ENCODE measurements around the gene HLA-DRB1.
"Not testable (repeated sequence)": the region's sequence is repeated elsewhere in the genome, so short reads cannot be mapped to it uniquely, and the experiment has no call there.

Gene HLA-DRB1

DNA sequence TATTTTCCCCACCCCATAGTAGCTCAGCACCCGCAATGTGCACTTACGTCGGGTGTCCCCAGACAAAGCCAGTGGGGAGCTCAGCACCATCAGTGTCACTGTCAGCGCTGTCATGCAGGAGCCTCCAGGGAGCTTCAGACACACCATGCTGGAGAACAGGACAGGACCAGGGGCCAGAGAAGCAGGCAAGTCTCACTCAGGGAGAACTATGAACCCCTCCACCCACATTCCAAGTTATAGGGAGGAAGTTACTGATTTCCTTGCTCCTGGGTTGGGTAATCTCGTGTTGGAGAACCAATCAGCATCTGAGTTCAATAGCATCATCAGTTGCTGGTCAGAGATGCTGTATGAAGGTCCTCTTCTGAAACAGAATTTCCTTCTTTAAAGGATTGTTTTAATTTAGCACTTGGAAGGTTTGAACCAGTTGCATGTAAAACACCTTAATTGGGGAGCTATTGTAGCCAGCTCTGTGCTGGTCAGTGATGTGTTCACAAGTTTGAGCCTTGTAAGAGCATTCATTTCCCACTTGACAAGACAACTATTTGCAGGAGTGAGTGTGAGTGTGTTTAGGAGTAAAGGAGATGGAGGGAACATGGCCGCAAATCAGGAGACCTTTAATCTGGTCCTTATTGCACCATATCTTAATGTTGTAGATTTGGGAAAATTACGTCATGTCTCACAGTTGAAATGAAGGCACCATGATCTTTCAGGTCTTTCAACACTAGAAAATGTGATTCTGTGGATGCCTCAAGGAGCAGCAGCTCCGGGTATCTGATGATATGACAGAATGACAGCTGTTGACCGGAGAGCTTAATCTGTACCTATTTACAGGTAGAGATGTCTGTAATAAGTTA, at the start of gene HLA-DRB1:
HLA-DRB1 (minus strand) TSS at position 253 of the 854 bp plus-strand sequence; CDS start at position 147, 106 bp downstream.
- H3K36me3 ChIP-seq (ENCODE audit: insufficient read depth, low read length) = no peaks in the 10 kb centered on the region
- no peak within 1 kb of the TSS for H3K9ac ChIP-seq (ENCODE audit: low read depth, low read length)
- H3K9me3 ChIP-seq (ENCODE audit: control insufficient read depth, insufficient read depth, low read length) = no peaks in the 10 kb centered on the region
- H3K4me1 ChIP-seq (ENCODE audit: insufficient read depth, low read length) = no peaks in the 10 kb centered on the region

DNA sequence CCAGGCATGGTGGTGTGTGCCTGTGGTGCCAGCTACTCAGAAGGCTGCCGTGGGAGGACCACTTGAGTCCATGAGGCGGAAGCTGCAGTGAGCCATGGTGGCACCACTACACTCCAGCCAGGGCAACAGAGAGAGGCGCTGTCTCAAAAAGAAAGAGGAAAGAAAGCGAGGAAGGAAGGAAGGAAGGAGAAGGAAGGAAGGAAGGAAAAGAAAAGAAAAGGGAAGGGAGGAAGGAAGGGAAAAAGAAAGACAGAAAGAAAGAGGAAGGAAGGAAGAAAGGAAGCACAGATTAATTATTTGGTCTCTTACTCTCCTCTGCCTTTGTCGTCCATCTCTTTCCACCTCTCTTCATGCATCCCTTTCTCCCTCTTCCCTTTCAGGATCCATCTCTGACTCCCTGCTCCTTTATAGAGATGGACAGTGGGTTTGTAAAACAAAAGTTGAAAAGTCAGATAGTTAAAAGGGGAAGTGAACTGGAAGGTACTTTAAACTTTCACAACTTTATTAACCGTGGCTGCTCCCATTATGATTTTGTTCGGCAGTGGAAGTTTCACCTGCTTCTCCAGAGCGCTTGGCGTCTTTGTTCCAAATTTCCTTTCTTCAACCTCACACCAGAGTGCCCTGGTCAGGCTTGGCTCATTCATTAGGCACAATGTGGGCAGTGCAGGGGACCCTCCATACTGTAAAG, 49.0 kb upstream of the HLA-DRB1 start:
- Histone ChIP-seq H3K9ac (ENCODE audit: low read depth, low read length) (no peak overlapping the region), H3K9me3 (ENCODE audit: control insufficient read depth, insufficient read depth, low read length) (no peaks in the 10 kb centered on the region), H3K4me1 (ENCODE audit: insufficient read depth, low read length) (peaks cover 12% of the 10 kb centered on the region), H3K36me3 (ENCODE audit: insufficient read depth, low read length) (no peaks in the 10 kb centered on the region)

DNA sequence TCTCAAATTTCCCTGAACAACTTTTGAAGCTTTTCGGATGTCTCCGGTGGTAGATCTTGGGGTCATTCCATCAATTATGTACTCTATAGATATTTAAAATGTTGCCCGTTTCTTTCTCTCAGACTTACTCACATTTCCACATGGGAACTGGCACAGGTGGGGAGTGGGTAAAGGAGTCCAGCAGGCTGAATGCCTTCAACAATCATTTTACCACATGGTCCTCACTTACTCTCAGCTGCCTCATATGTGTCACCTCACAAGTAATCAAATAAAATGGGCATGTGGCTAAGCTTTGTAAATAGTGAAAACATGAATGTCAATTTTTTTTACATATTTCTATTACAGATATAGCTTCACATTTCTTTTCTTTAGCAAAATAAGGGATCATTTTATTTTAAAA, 48.2 kb upstream of the HLA-DRB1 start:
- Histone ChIP-seq H3K36me3 (ENCODE audit: insufficient read depth, low read length) (no peaks in the 10 kb centered on the region), H3K9me3 (ENCODE audit: control insufficient read depth, insufficient read depth, low read length) (no peaks in the 10 kb centered on the region), H3K9ac (ENCODE audit: low read depth, low read length) (no peak overlapping the region), H3K4me1 (ENCODE audit: insufficient read depth, low read length) (peaks cover 12% of the 10 kb centered on the region)

DNA sequence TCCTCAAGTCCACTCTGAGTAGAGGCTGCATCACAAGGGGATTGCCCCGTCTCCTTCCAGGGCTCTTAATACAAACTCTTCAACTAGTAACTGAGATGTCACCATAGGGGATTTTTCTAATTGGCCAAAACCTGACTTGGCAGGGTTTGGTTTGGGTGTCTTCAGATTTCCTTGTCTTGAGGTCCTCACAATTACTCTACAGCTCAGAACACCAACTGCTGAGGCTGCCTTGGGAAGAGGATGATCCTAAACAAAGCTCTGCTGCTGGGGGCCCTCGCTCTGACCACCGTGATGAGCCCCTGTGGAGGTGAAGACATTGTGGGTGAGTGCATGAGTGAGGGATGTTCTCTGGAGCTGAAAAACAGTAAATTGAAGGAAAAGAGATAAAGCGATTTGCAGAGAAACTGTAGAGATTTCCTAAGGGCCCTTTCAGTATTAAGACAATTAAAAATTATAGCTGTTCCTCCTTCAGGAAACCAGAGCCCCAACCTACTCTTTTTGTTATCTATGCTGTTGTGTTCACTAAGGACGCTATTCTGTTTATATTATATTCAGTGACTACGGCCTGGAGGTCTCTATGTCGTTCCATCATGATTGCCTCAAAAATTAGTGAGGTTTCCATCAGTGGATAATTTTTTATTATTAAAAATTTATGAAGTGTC, 47.7 kb upstream of the HLA-DRB1 start, which contains the start of gene HLA-DQA1:
HLA-DQA1 (plus strand) TSS at position 188 of the 662 bp plus-strand sequence; CDS start at position 241, 53 bp downstream.
- Histone ChIP-seq H3K36me3 (ENCODE audit: insufficient read depth, low read length) (no peaks in the 10 kb centered on the region), H3K4me1 (ENCODE audit: insufficient read depth, low read length) (peaks cover 12% of the 10 kb centered on the region), H3K9me3 (ENCODE audit: control insufficient read depth, insufficient read depth, low read length) (no peaks in the 10 kb centered on the region), H3K9ac (ENCODE audit: low read depth, low read length) (no peak within 1 kb of the TSS)

DNA sequence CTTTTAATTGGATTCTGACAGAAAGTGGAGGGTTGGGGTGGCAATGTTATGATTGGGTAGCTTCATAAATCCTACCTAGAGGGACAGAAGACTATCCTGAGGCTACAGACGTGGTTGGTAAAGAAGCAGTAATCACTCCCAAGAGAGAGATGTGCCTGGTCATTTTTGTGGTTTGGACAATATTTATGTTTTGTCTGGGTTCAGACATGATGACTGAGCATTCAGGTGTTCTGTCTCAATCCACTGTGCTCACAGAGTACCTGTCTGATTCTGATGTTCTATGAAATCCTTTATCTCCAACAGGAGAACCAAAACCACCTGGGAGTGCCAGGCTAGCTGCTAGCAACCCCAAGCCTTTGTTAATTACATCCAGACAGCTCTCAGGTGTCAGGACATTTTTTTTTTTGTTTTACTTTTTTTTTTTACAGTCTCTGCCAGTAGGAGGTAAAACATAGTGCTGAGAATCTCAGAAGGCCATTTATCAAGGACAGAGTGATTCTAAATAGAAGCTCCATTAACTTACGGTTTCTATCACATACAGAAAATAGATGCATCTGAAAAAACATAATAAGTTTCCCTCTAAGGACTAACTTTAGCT, 46.0 kb upstream of the HLA-DRB1 start:
- H3K9me3 ChIP-seq (ENCODE audit: control insufficient read depth, insufficient read depth, low read length) = no peaks in the 10 kb centered on the region
- H3K4me1 ChIP-seq (ENCODE audit: insufficient read depth, low read length) = peaks cover 12% of the 10 kb centered on the region
- H3K36me3 ChIP-seq (ENCODE audit: insufficient read depth, low read length) = no peaks in the 10 kb centered on the region
- no peak overlapping the region for H3K9ac ChIP-seq (ENCODE audit: low read depth, low read length)

DNA sequence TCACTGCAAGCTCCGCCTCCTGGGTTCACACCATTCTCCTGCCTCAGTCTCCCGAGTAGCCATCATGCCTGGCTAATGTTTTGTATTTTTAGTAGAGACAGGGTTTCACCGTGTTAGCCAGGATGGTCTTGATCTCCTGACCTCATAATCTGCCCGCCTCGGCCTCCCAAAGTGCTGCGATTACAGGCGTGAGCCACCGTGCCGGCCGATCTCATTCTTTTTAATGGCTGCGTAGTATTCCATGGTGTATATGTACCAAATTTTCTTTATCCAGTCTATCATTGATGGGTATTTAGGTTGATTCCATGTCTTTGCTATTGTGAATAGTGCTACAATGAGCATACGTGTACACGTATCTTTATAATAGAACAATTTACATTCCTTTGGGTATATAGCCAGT, 40.1 kb upstream of the HLA-DRB1 start:
- H3K9me3 ChIP-seq (ENCODE audit: control insufficient read depth, insufficient read depth, low read length); H3K4me1 ChIP-seq (ENCODE audit: insufficient read depth, low read length); H3K36me3 ChIP-seq (ENCODE audit: insufficient read depth, low read length); H3K9ac ChIP-seq (ENCODE audit: low read depth, low read length): not testable (repeated sequence)

DNA sequence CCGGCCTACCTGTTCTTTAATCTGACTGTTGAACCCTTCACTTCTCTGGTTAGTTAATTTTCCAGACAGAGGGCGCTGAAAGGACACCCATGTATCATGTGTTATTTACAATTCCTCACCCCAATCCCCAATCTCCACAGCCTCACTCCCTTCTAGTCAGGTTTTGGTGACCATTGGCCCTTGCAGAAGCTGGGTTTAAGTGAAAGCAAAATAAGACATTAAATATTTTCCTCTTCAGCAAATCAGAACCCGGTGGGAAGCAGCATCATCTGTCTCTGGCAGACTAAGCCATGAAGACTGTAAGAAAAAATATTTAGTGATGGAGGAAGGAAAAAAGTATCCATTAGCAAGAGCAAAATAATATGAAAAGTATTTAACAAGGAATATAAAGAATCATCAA, 38.2 kb upstream of the HLA-DRB1 start:
- Histone ChIP-seq H3K9me3 (ENCODE audit: control insufficient read depth, insufficient read depth, low read length) (no peaks in the 10 kb centered on the region), H3K4me1 (ENCODE audit: insufficient read depth, low read length) (no peaks in the 10 kb centered on the region), H3K9ac (ENCODE audit: low read depth, low read length) (no peak overlapping the region), H3K36me3 (ENCODE audit: insufficient read depth, low read length) (no peaks in the 10 kb centered on the region)

DNA sequence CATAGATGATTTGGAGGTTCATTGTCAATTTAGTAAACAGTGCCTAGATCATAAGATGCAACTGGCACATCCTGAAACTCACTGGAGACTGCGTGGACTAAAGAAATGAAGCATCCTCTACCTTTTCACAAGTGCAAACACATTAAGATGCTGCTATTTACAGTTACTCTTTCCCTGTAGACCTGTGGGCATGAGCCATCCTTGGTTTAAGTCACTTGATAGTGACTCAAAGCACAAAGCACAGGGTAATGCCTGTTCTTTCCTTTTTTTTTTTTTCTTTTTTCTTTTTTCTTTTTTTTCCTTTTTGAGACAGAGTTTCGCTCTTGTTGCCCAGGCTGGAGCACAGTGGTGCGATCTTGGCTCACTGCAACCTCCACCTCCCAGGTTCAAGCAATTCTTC, 37.6 kb upstream of the HLA-DRB1 start:
- Histone ChIP-seq H3K9ac (ENCODE audit: low read depth, low read length) (no peak overlapping the region), H3K9me3 (ENCODE audit: control insufficient read depth, insufficient read depth, low read length) (no peaks in the 10 kb centered on the region), H3K4me1 (ENCODE audit: insufficient read depth, low read length) (no peaks in the 10 kb centered on the region), H3K36me3 (ENCODE audit: insufficient read depth, low read length) (no peaks in the 10 kb centered on the region)

DNA sequence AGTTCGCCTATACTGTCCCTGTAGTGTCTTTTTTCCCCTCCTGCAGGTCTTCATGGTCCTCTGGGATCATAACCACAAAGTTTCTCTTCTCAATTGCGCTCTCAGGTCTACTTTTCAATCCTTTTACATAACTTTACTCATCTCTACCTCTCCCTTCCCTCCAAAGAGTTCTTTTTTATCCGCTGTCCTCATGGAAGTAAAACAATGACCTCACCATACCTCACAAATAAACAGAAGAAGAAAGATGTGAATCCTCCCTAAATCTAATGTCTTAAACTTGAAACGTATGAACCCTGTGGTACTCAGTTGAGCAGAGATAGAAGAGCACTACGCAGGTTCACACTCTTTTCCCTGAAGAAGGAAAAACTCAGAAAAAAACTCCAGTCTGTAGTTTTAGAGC, 35.5 kb upstream of the HLA-DRB1 start:
- H3K4me1 ChIP-seq (ENCODE audit: insufficient read depth, low read length) = no peaks in the 10 kb centered on the region
- H3K9me3 ChIP-seq (ENCODE audit: control insufficient read depth, insufficient read depth, low read length) = no peaks in the 10 kb centered on the region
- no peak overlapping the region for H3K9ac ChIP-seq (ENCODE audit: low read depth, low read length)

DNA sequence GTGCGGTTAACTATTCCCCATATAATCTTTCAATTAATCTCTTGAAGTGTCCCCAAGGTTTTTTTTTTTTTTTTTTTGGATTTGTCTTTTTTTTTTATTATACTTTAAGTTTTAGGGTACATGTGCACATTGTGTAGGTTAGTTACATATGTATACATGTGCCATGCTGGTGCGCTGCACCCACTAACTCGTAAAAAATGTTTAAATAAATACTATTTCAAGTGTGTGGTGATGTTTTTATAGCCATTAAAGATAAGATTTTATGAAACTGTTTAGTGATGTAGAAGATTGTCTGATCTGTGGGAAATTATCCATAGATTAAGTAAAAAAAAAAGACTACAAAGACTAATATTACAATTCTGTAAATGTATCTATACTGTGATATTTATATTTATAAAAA, 34.9 kb upstream of the HLA-DRB1 start:
- H3K9ac ChIP-seq (ENCODE audit: low read depth, low read length) = no peak overlapping the region
- H3K4me1 ChIP-seq (ENCODE audit: insufficient read depth, low read length) = no peaks in the 10 kb centered on the region
- no peaks in the 10 kb centered on the region for H3K9me3 ChIP-seq (ENCODE audit: control insufficient read depth, insufficient read depth, low read length)
- no peaks in the 10 kb centered on the region for H3K36me3 ChIP-seq (ENCODE audit: insufficient read depth, low read length)

More for the DNA sequence above, 35.5 kb upstream of the HLA-DRB1 start:
- no peaks in the 10 kb centered on the region for H3K36me3 ChIP-seq (ENCODE audit: insufficient read depth, low read length)

DNA sequence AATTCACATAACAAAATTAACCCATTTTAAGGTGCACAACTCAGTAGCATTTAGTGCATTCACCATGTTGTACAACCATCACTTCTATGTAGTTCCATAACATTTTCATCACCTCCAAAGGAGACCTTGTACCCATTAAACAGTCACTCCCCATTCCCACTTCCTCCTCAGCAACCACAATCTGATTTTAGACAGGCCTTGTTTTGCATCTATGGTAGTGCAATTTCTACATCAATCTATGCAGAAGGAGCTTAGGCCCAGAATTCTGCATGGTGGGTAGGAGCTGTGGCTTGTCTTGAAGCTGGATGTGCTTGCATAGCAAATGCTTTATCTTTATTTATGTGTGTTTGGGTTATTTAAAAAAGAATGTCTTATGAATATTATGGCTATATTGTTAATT, 34.0 kb upstream of the HLA-DRB1 start:
- no peaks in the 10 kb centered on the region for H3K36me3 ChIP-seq (ENCODE audit: insufficient read depth, low read length)
- no peak overlapping the region for H3K9ac ChIP-seq (ENCODE audit: low read depth, low read length)
- no peaks in the 10 kb centered on the region for H3K9me3 ChIP-seq (ENCODE audit: control insufficient read depth, insufficient read depth, low read length)
- H3K4me1 ChIP-seq (ENCODE audit: insufficient read depth, low read length) = no peaks in the 10 kb centered on the region

DNA sequence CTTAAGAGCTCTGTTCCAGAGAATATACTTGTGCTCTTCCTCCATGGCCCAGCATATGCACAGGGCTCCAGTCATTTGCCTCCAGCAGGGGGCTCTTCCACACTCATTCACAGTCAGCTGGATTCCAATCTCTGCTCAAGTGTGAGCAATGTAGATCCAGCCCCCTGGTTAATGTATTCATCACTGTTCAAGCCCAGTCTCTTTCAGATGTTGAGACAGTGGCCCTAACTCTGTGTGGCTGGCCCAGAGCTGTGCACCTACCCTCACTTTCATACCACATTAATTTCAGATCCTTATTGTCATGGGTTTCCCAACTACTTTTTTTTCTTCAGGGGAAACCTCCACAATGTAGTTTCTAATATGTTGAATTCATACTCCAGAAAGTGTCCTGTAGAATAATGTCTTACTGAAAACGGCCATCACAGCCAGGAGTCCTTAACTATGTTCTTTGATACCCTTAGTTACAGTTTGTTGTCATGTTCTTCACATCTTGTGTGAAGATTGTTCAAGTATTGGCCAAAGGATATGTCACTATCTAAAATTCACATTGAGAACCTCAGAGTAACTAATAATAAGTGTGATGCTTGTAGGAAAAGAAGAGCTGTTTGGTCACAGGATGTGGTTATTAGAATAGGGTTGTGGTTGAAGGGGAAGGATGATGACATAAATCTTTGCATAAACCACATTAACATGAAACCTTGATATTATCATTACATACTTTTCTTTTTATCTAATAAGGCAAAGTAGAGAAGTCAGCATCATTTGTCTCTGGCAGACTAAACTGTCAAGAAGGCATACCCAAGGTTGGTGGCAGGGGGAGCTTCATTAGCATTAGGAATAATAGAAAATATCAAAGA, 33.1 kb upstream of the HLA-DRB1 start:
- Histone ChIP-seq H3K4me1 (ENCODE audit: insufficient read depth, low read length) (no peaks in the 10 kb centered on the region), H3K36me3 (ENCODE audit: insufficient read depth, low read length) (no peaks in the 10 kb centered on the region), H3K9me3 (ENCODE audit: control insufficient read depth, insufficient read depth, low read length) (no peaks in the 10 kb centered on the region), H3K9ac (ENCODE audit: low read depth, low read length) (no peak overlapping the region)

DNA sequence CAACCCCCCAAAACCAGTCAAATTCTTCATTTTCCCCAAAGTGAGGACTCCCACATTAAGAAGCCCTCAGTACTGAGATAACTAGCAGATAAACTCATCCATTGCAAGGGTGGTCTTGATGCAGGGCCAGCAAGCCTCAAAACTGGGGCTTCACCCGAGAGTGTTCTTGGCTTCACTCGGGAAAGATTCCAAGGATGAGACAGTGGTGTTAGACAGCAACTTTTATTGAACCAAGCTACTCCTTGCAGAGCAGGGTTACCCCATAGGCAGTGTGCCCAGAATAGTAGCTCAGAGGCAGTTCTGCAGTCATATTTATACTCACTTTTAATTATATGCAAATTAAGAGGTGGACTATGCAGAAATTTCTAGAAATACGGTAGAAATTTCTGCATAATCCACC, 31.7 kb upstream of the HLA-DRB1 start:
- Histone ChIP-seq H3K9ac (ENCODE audit: low read depth, low read length) (no peak overlapping the region), H3K4me1 (ENCODE audit: insufficient read depth, low read length) (no peaks in the 10 kb centered on the region), H3K36me3 (ENCODE audit: insufficient read depth, low read length) (no peaks in the 10 kb centered on the region), H3K9me3 (ENCODE audit: control insufficient read depth, insufficient read depth, low read length) (no peaks in the 10 kb centered on the region)

Data from ES-I3 (cell line).